Liver (tissue), 9 donors: ENCODE data around the gene ZFYVE27. TPM values are rescaled to one million over a fixed set of nuclear protein-coding genes. Genes with fewer than 3 reads are reported as not detected.

Experiments
- DNase-seq: peaks from one replicate; pipeline ENCODE4 v3.0.0-alpha.2; 2017; ENCODE audit warnings: low spot score
- H3K27ac ChIP-seq, 2 donors: one replicate each; pipeline ENCODE4 v1.7.0; 2013; ENCODE audit warnings: inconsistent platforms in 2 of 2, low read length in 2 of 2, control low read depth in 1 of 2, low read depth in 1 of 2, mild to moderate bottlenecking in 1 of 2
- H3K27me3 ChIP-seq, 4 donors: one replicate each; pipeline versions ENCODE4 v1.6.1 to v1.7.0; 2013; ENCODE audit warnings: low read length in 3 of 4, inconsistent platforms in 1 of 4, mild to moderate bottlenecking in 1 of 4, moderate library complexity in 1 of 4; ENCODE audit not compliant: control insufficient read depth in 4 of 4, insufficient read depth in 4 of 4
- H3K36me3 ChIP-seq, 4 donors: one replicate each; pipeline versions ENCODE4 v1.6.1 to v1.7.0; 2013; ENCODE audit warnings: low read length in 3 of 4, mild to moderate bottlenecking in 3 of 4, low read depth in 1 of 4, moderate library complexity in 1 of 4; ENCODE audit not compliant: control insufficient read depth in 4 of 4, insufficient read depth in 3 of 4
- H3K4me1 ChIP-seq, 4 donors: one replicate each; pipeline versions ENCODE4 v1.6.1 to v1.7.0; 2013; ENCODE audit warnings: low read length in 3 of 4, mild to moderate bottlenecking in 3 of 4, moderate library complexity in 1 of 4; ENCODE audit not compliant: control insufficient read depth in 4 of 4, insufficient read depth in 4 of 4
- H3K4me3 ChIP-seq, 3 donors: one replicate each; pipeline versions ENCODE4 v1.6.1 to v1.7.0; 2013; ENCODE audit warnings: low read length in 3 of 3, control low read depth in 1 of 3, low read depth in 1 of 3, mild to moderate bottlenecking in 1 of 3
- H3K9ac ChIP-seq, 2 donors: one replicate each; pipeline ENCODE4 v1.7.0; 2013; ENCODE audit warnings: low read length in 2 of 2, mild to moderate bottlenecking in 2 of 2, moderate library complexity in 2 of 2, control low read depth in 1 of 2, low read depth in 1 of 2
- H3K9me3 ChIP-seq, 4 donors: one replicate each; pipeline versions ENCODE4 v1.6.1 to v1.7.0; 2013; ENCODE audit warnings: low read length in 3 of 4; ENCODE audit not compliant: control insufficient read depth in 4 of 4
- EGR1 ChIP-seq, 2 donors: IDR thresholded peaks; 2 replicates each; pipeline ENCODE4 v1.6.1; 2016 to 2018; ENCODE audit warnings: antibody characterized with exemption in 2 of 2, low read depth in 2 of 2
- FOXA1 ChIP-seq: IDR thresholded peaks from 2 replicates; pipeline ENCODE4 v1.6.1; 2016; ENCODE audit warnings: antibody characterized with exemption
- FOXA2 ChIP-seq: IDR thresholded peaks from 2 replicates; pipeline ENCODE4 v1.6.1; 2016; ENCODE audit warnings: antibody characterized with exemption
- HNF4G ChIP-seq: IDR thresholded peaks from 2 replicates; pipeline ENCODE4 v1.6.1; 2016; ENCODE audit warnings: antibody characterized with exemption
- JUND ChIP-seq, 2 donors: IDR thresholded peaks; 2 replicates each; pipeline ENCODE4 v1.6.1; 2016; ENCODE audit warnings: antibody characterized with exemption in 2 of 2
- MAX ChIP-seq: IDR thresholded peaks from 2 replicates; pipeline ENCODE4 v1.6.1; 2016; ENCODE audit warnings: antibody characterized with exemption
- NR2F2 ChIP-seq: IDR thresholded peaks from 2 replicates; pipeline ENCODE4 v1.6.1; 2016; ENCODE audit warnings: antibody characterized with exemption
- RAD21 ChIP-seq, 2 donors: IDR thresholded peaks; 2 replicates each; pipeline ENCODE4 v1.6.1; 2016; ENCODE audit warnings: antibody characterized with exemption in 2 of 2, mild to moderate bottlenecking in 2 of 2
- RXRA ChIP-seq, 2 donors: IDR thresholded peaks; 2 replicates each; pipeline ENCODE4 v1.6.1; 2017 to 2018; ENCODE audit warnings: antibody characterized with exemption in 2 of 2, mild to moderate bottlenecking in 1 of 2
- TAF1 ChIP-seq: conservative IDR thresholded peaks from 2 replicates; pipeline ENCODE4 v1.6.1; 2016; ENCODE audit warnings: antibody characterized with exemption, mild to moderate bottlenecking
- YY1 ChIP-seq: IDR thresholded peaks from 2 replicates; pipeline ENCODE4 v1.6.1; 2016; ENCODE audit warnings: antibody characterized with exemption, mild to moderate bottlenecking
- ZBTB33 ChIP-seq: IDR thresholded peaks from 2 replicates; pipeline ENCODE4 v1.6.1; 2016; ENCODE audit warnings: antibody characterized with exemption
- WGBS: extraction: QIAGEN DNeasy Blood & Tissue Kit; methylation state at CpG from one replicate; pipeline ENCODE4 v1.1.7; 2013; 5-methylcytosine and 5-hydroxymethylcytosine counted together
- polyA plus RNA-seq, 2 donors: library from polyadenylated mRNA; stranded (reverse) in 1 of 2; unstranded in 1 of 2; fragments of 200-250 nt in 1 of 2; fragments of >200 nt in 1 of 2; fragmentation: Nextera tagmentation in 1 of 2; extraction: Ambion mirVana in 1 of 2; gene quantifications; one replicate each; pipeline versions ENCODE4 v1.2.1 to v1.2.3, GENCODE V29; 2013 to 2015
- total RNA-seq, 2 donors: library from RNA; depleted of rRNA; stranded (reverse); fragments of >200 nt; gene quantifications; one replicate each; pipeline ENCODE4 v1.2.3, GENCODE V29; 2014
- TF ChIP-seq, protein P1 (sequence below): IDR thresholded peaks from 2 replicates; pipeline ENCODE4 v1.6.1; 2016; ENCODE audit warnings: antibody characterized with exemption
- TF ChIP-seq, protein P2 (sequence below): IDR thresholded peaks from 2 replicates; pipeline ENCODE4 v1.6.1; 2016; ENCODE audit warnings: antibody characterized with exemption, mild to moderate bottlenecking
- donor health status: healthy.
- donor health status: healthy.
- donor health status: healthy.
- donor health status: healthy.
- donor health status: healthy.

The ZFYVE27 gene
- total and polyA plus RNA-seq, 4 donors, result 10.2 to 25.9 (median 13.1) TPM

DNA sequence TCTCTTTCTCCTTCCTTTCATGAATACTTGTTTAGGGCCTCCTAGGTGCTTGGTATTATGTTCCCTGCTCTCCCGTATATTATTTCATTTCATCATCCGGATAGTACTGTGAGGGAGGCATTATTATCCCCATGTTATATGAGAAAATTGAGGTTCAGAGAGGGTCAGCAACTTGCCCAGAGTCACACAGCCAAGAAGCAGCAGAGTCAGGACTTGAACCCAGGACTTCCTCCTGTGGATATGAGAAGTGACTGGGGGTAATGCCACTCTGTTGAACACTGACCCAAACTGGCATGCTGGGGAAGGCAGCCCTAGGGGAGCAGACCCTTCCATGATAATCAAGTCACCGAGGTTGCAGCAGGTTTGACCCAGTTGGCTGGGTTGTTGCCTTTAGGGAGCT is 43.0 kb downstream of the ZFYVE27 start:
- H3K4me1 ChIP-seq, result peaks cover 0 to 5% (median 0%) of the 10 kb centered on the region in 4 donors
- WGBS, result 91% methylated on average over 3 of the region's 3 CpGs
- no peak for TF ChIP-seq NR2F2
- TF ChIP-seq HNF4G, result no peak
- no peak for TF ChIP-seq FOXA1
- DNase-seq, result no peak
- no peak overlapping the region for H3K9ac ChIP-seq
- H3K9me3 ChIP-seq, result no peaks in the 10 kb centered on the region
- no peaks in the 10 kb centered on the region for H3K27me3 ChIP-seq
- H3K4me3 ChIP-seq, result no peak overlapping the region
- H3K27ac ChIP-seq, result no peak overlapping the region
- no peaks in the 10 kb centered on the region for H3K36me3 ChIP-seq

GRCh38 chr10:97780841-97781617 is 44.1 kb downstream of the ZFYVE27 start:
- Histone ChIP-seq H3K27ac (no peak overlapping the region), H3K36me3 (no peaks in the 10 kb centered on the region), H3K4me3 (no peak overlapping the region), H3K9ac (no peak overlapping the region), H3K9me3 (no peaks in the 10 kb centered on the region), H3K4me1 (peaks cover 0 to 5% (median 0%) of the 10 kb centered on the region in 4 donors), H3K27me3 (no peaks in the 10 kb centered on the region)
- WGBS, result 71% methylated on average over 7 of the region's 7 CpGs
- DNase-seq, result no peak
- TF ChIP-seq NR2F2, result peak; percentile 65
- TF ChIP-seq, protein P1, sequence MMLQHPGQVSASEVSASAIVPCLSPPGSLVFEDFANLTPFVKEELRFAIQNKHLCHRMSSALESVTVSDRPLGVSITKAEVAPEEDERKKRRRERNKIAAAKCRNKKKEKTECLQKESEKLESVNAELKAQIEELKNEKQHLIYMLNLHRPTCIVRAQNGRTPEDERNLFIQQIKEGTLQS, result no peak

- Histone ChIP-seq H3K9ac (no peak overlapping the region), H3K4me1 (peaks cover 0 to 5% (median 0%) of the 10 kb centered on the region in 4 donors), H3K27ac (no peak overlapping the region), H3K9me3 (no peaks in the 10 kb centered on the region), H3K36me3 (no peaks in the 10 kb centered on the region), H3K4me3 (no peak overlapping the region), H3K27me3 (no peaks in the 10 kb centered on the region)
- DNase-seq, result no peak
- 73% methylated on average over 14 of the region's 14 CpGs for WGBS
- no peak for TF ChIP-seq NR2F2
- TF ChIP-seq RAD21 (IDR thresholded peaks at IDR 0.05), result no peak
- no peak for TF ChIP-seq EGR1 (IDR thresholded peaks at IDR 0.05; ENCODE audit: low read depth in 2 of 2)
- TF ChIP-seq YY1, result no peak
- TF ChIP-seq RXRA (IDR thresholded peaks at IDR 0.05), result no peak
- TF ChIP-seq FOXA2, result no peak
- TF ChIP-seq MAX, result no peak
- no peak for TF ChIP-seq HNF4G
Observed at GRCh38 chr10:97781618-97782331, 44.8 kb downstream of the ZFYVE27 start.

DNA sequence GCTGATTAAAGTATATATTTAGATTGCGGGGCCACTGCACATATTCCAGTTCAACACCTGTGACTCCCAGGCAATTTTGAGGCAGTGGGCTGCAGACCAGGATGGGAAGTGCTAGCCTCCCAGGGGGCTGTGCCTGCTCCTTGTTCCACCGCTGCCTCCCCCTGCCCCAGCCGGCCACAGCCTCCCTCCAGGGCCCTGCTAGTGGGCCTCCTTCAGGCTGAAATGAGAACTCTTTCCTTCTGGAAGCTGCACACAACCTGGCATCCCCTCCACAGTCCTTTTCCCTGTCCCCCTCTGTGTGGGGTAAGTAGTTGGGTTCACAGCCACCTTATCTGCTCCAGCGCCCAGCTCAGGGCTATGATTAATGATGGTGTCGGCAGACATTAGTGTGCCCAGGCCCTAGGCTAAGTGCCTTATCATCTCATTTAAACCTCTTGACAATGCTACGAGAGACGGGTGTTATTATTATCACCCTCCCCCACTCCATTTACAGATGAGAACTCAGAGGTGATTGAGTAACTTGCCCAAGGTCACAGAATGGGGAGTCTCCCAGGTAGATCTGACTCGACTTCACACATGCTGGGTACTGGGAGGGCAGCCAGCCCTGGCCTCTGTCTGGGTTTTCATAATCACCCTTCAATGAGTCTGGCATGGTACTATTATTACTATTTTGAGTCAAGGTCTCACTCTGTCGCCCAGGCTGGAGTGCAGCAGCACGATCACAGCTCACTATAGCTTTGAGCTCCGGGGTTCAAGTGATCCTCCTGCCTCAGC is 45.7 kb downstream of the ZFYVE27 start:
- DNase-seq, result no peak
- H3K27me3 ChIP-seq, result no peaks in the 10 kb centered on the region
- 76% methylated on average over 11 of the region's 11 CpGs for WGBS
- H3K9ac ChIP-seq, result no peak overlapping the region
- no peak overlapping the region for H3K27ac ChIP-seq
- no peaks in the 10 kb centered on the region for H3K9me3 ChIP-seq
- H3K4me3 ChIP-seq, result no peak overlapping the region
- peaks cover 0 to 5% (median 0%) of the 10 kb centered on the region in 4 donors for H3K4me1 ChIP-seq
- H3K36me3 ChIP-seq, result no peaks in the 10 kb centered on the region
- no peak for TF ChIP-seq FOXA2
- TF ChIP-seq, protein P2, sequence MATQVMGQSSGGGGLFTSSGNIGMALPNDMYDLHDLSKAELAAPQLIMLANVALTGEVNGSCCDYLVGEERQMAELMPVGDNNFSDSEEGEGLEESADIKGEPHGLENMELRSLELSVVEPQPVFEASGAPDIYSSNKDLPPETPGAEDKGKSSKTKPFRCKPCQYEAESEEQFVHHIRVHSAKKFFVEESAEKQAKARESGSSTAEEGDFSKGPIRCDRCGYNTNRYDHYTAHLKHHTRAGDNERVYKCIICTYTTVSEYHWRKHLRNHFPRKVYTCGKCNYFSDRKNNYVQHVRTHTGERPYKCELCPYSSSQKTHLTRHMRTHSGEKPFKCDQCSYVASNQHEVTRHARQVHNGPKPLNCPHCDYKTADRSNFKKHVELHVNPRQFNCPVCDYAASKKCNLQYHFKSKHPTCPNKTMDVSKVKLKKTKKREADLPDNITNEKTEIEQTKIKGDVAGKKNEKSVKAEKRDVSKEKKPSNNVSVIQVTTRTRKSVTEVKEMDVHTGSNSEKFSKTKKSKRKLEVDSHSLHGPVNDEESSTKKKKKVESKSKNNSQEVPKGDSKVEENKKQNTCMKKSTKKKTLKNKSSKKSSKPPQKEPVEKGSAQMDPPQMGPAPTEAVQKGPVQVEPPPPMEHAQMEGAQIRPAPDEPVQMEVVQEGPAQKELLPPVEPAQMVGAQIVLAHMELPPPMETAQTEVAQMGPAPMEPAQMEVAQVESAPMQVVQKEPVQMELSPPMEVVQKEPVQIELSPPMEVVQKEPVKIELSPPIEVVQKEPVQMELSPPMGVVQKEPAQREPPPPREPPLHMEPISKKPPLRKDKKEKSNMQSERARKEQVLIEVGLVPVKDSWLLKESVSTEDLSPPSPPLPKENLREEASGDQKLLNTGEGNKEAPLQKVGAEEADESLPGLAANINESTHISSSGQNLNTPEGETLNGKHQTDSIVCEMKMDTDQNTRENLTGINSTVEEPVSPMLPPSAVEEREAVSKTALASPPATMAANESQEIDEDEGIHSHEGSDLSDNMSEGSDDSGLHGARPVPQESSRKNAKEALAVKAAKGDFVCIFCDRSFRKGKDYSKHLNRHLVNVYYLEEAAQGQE, result no peak
- no peak for TF ChIP-seq TAF1
- TF ChIP-seq RAD21 (IDR thresholded peaks at IDR 0.05), result no peak
- TF ChIP-seq FOXA1, result no peak
- TF ChIP-seq ZBTB33, result no peak
- no peak for TF ChIP-seq JUND (IDR thresholded peaks at IDR 0.05)
- no peak for TF ChIP-seq EGR1 (IDR thresholded peaks at IDR 0.05; ENCODE audit: low read depth in 2 of 2)
- no peak for TF ChIP-seq HNF4G
